SU-DHL-6 (cell line): Measurements from ENCODE around the gene HS6ST2.

ENCODE experiments used
- H2AFZ ChIP-seq: fragments of 200-600 bp; sonication (generic); 2 replicates; pipeline ENCODE4 v1.6.1; 2014; ENCODE audit warnings: low read depth, mild to moderate bottlenecking, moderate library complexity, mixed read lengths, antibody characterized with exemption, low read length; ENCODE audit not compliant: severe bottlenecking
- H3F3A ChIP-seq: fragments of 200-600 bp; shearing (Covaris generic); 2 replicates; pipeline ENCODE4 v1.6.0; 2016; ENCODE audit warnings: antibody characterized with exemption, mild to moderate bottlenecking; ENCODE audit not compliant: insufficient read depth
- H3K27ac ChIP-seq: fragments of 200-600 bp; sonication (generic); 2 replicates; pipeline ENCODE4 v1.5.1; 2016; ENCODE audit warnings: low read depth, mild to moderate bottlenecking, low read length, moderate library complexity, mixed read lengths
- H3K27me3 ChIP-seq: fragments of 200-600 bp; sonication (generic), shearing (Covaris generic); 2 replicates; pipeline ENCODE4 v1.6.0; 2014; ENCODE audit warnings: mild to moderate bottlenecking, low read length
- H3K36me3 ChIP-seq: fragments of 200-600 bp; sonication (generic); 2 replicates; pipeline ENCODE4 v1.6.1; 2014; ENCODE audit warnings: mild to moderate bottlenecking, low read length, mixed read lengths
- H3K4me2 ChIP-seq: fragments of 300-600, 200-600 bp; shearing (Covaris generic), sonication (generic); 2 replicates; pipeline ENCODE4 v1.6.0; 2014; ENCODE audit warnings: low read length, low read depth, mild to moderate bottlenecking; ENCODE audit not compliant: poor library complexity, severe bottlenecking
- H3K4me3 ChIP-seq: fragments of 200-600 bp; sonication (generic); 2 replicates; pipeline ENCODE4 v1.5.1; 2014; ENCODE audit warnings: antibody characterized with exemption, low read length, mild to moderate bottlenecking, mixed read lengths; ENCODE audit not compliant: insufficient read depth, poor library complexity, severe bottlenecking
- H3K79me2 ChIP-seq: fragments of 200-600 bp; sonication (generic); 2 replicates; pipeline ENCODE4 v1.6.1; 2014; ENCODE audit warnings: mild to moderate bottlenecking, low read length, moderate library complexity; ENCODE audit not compliant: insufficient read depth
- H3K9ac ChIP-seq: fragments of 200-600 bp; sonication (generic); 2 replicates; pipeline ENCODE4 v1.7.0; 2014; ENCODE audit warnings: mild to moderate bottlenecking, low read length
- H3K9me2 ChIP-seq: fragments of 200-600 bp; sonication (generic); replicated peaks from 2 replicates; pipeline ENCODE4 v1.6.1; 2014; ENCODE audit warnings: low read length; ENCODE audit not compliant: insufficient read depth
- H3K9me3 ChIP-seq: fragments of 200-600 bp; sonication (generic); 2 replicates; pipeline ENCODE4 v1.6.1; 2014; ENCODE audit warnings: low read length, mixed read lengths; ENCODE audit not compliant: insufficient read depth
- H4K20me1 ChIP-seq: fragments of 200-600 bp; sonication (generic); 2 replicates; pipeline ENCODE4 v1.6.1; 2014; ENCODE audit warnings: low read depth, mild to moderate bottlenecking, antibody characterized with exemption, low read length, moderate library complexity, mixed read lengths
- CTCF ChIP-seq: fragments of 200-600 bp; sonication (generic); IDR thresholded peaks from one replicate; pipeline ENCODE4 v1.5.1; 2017; ENCODE audit warnings: antibody characterized with exemption, mild to moderate bottlenecking, low read length, moderate library complexity; ENCODE audit not compliant: insufficient read depth, poor library complexity, severe bottlenecking
- EZH2phosphoT487 ChIP-seq: fragments of 200-600 bp; sonication (generic), shearing (Covaris generic); conservative IDR thresholded peaks from 2 replicates; pipeline ENCODE4 v1.6.1; 2018; ENCODE audit warnings: mild to moderate bottlenecking, antibody characterized with exemption, low read length, moderate library complexity, mixed read lengths

The HS6ST2 gene

GRCh38 chrX:132775263-132775823 is 183.1 kb downstream of the HS6ST2 start:
- H3K9me2 ChIP-seq: no peaks in the 10 kb centered on the region
- no peak for TF ChIP-seq CTCF
- TF ChIP-seq EZH2phosphoT487: no peak
- no peaks in the 10 kb centered on the region for H3K79me2 ChIP-seq
- H3F3A ChIP-seq: no peaks in the 10 kb centered on the region
- H3K27ac ChIP-seq: no peak overlapping the region
- no peak overlapping the region for H3K4me2 ChIP-seq
- no peak overlapping the region for H3K4me3 ChIP-seq
- H3K9ac ChIP-seq: no peak overlapping the region
- H3K27me3 ChIP-seq: no peaks in the 10 kb centered on the region
- H3K9me3 ChIP-seq: no peaks in the 10 kb centered on the region
- H3K36me3 ChIP-seq: no peaks in the 10 kb centered on the region
- no peak overlapping the region for H2AFZ ChIP-seq
- no peaks in the 10 kb centered on the region for H4K20me1 ChIP-seq

- Histone ChIP-seq H4K20me1 (no peaks in the 10 kb centered on the region), H3K4me2 (no peak overlapping the region), H3K4me3 (no peak overlapping the region), H3K36me3 (no peaks in the 10 kb centered on the region), H3K27me3 (no peaks in the 10 kb centered on the region), H3K9me2 (no peaks in the 10 kb centered on the region), H3K79me2 (no peaks in the 10 kb centered on the region), H3K27ac (no peak overlapping the region), H3K9me3 (no peaks in the 10 kb centered on the region), H3F3A (no peaks in the 10 kb centered on the region), H3K9ac (no peak overlapping the region), H2AFZ (no peak overlapping the region)
- TF ChIP-seq EZH2phosphoT487 (no peak), CTCF (no peak)
Observed at GRCh38 chrX:132774010-132774714, 184.3 kb downstream of the HS6ST2 start.

- Histone ChIP-seq H2AFZ (no peak overlapping the region), H3K9me3 (no peaks in the 10 kb centered on the region), H3F3A (no peaks in the 10 kb centered on the region), H3K36me3 (no peaks in the 10 kb centered on the region), H4K20me1 (no peaks in the 10 kb centered on the region), H3K4me3 (no peak overlapping the region), H3K27ac (no peak overlapping the region), H3K9me2 (no peaks in the 10 kb centered on the region), H3K79me2 (no peaks in the 10 kb centered on the region), H3K27me3 (no peaks in the 10 kb centered on the region), H3K9ac (no peak overlapping the region), H3K4me2 (no peak overlapping the region)
- TF ChIP-seq EZH2phosphoT487: no peak
- TF ChIP-seq CTCF: no peak
Observed at GRCh38 chrX:132769609-132770008, 188.8 kb downstream of the HS6ST2 start.
